ENCODE measurements around the gene PROX2.

DNA sequence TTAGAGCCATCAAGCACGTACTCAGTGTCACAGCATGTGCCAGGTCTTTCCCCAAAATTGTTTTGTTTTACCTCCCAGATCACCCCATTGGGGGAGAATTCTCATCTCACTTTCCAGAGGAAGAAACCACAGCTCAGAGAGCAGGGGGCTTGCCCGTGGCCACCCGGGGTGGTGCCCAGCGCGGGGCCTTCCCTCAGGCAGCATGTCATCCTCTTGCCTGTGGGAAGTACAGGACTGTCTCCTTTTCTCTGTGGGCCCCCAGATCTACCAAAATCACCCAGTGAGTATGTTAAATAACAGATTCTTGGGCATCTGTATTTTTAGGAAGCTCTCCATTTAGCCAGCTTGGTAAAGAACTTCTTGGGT, 41.2 kb upstream of the PROX2 start:
- TF ChIP-seq, protein P1, sequence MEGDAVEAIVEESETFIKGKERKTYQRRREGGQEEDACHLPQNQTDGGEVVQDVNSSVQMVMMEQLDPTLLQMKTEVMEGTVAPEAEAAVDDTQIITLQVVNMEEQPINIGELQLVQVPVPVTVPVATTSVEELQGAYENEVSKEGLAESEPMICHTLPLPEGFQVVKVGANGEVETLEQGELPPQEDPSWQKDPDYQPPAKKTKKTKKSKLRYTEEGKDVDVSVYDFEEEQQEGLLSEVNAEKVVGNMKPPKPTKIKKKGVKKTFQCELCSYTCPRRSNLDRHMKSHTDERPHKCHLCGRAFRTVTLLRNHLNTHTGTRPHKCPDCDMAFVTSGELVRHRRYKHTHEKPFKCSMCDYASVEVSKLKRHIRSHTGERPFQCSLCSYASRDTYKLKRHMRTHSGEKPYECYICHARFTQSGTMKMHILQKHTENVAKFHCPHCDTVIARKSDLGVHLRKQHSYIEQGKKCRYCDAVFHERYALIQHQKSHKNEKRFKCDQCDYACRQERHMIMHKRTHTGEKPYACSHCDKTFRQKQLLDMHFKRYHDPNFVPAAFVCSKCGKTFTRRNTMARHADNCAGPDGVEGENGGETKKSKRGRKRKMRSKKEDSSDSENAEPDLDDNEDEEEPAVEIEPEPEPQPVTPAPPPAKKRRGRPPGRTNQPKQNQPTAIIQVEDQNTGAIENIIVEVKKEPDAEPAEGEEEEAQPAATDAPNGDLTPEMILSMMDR (IDR thresholded peaks at IDR 0.05) = no peak
- no peak for TF ChIP-seq POLR2A (IDR thresholded peaks at IDR 0.05)
